Right renal pelvis (tissue), 4 donors: Measurements from ENCODE around the gene FAM163B. TPM values are rescaled to one million over a fixed set of nuclear protein-coding genes. Genes with fewer than 3 reads are reported as not detected.

ENCODE experiments used
- DNase-seq, 4 donors: peaks; one replicate each; pipeline ENCODE4 v3.0.0-alpha.2; 2013; ENCODE audit warnings: low read depth in 4 of 4, low spot score in 3 of 4, missing footprints in 1 of 4
- polyA plus RNA-seq, 4 donors: library from polyadenylated mRNA; unstranded; fragments of 120-200 nt; gene quantifications; one replicate each; pipeline ENCODE4 v1.2.1, GENCODE V29; 2013; ENCODE audit not compliant: insufficient read length in 4 of 4

FAM163B gene
- polyA plus RNA-seq, 4 donors, result 0.49 TPM; not detected in 3

DNA sequence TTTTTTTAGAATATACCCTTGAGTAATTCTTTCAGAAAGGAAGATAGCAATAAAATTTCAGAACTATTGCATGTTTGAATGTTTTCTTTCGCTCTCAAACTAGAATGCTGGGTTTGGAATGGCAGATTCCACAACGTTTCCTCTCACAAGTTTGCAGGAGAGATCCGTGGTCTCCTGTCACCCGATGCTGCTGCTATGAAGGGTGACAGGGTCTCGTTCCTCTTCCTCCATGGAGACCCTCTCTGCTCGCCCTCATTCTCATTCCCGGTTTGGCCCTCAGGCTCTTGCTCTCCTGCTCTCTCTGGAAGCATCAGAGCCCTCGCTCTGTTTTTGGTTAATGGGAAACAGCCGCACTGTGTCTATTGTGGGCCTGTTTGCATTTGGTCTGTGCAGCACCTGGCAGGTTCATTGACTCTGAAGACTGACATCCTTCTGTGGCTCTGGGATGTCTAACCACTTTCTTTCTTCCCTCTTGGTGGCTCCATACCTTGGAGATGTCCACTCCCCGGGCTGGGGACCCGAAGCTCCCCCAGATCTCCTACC is 12.6 kb upstream of the FAM163B start:
- no peak for DNase-seq

- no peak for DNase-seq
These were observed 10.6 kb upstream of the FAM163B start for GRCh38 chr9:133619791-133620190.

GRCh38 chr9:133618726-133619125 is 9.5 kb upstream of the FAM163B start:
- DNase-seq, result no peak

DNA sequence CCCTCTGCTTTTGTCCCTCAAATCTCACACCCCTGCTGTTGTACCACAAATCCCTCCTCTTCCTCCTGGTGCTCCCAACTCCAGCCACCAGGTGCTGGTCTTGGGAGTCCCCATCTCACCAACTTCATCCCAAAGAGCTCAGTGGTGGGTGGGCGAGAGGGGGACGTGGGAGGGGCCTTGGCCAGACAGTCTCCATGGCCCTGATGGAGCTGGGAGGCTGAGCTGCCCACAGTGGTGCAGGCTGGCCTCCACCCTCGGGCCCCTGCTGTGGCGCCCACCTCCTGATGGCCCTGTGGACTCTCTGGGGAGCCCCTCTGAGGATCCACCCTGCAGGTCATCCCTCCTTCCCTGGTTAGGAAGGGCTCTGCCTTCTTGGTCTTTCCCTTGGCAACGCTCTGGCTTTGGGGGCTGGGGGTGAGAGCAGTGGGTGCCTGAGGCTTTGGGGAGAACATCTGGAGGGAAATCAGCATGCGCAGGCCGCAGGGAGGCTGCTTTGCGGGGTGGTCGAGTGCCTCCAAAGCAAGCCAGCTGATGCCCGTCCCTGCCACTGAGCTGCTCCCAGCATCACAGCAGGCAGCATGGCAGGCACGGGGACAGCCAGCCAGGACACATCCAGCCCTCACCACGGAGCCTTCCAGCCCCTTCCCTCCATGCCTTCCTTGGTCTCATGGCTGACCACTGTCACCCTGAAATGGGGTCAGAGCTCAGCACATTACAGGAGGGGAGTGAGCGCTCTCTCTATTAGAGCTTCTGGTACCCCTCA is 7.6 kb upstream of the FAM163B start:
- no peak for DNase-seq

GRCh38 chr9:133615606-133616188 is 6.5 kb upstream of the FAM163B start:
- no peak for DNase-seq

- no peak for DNase-seq
These were observed 6.0 kb upstream of the FAM163B start for GRCh38 chr9:133615186-133615585.

- DNase-seq, result no peak
These were observed 5.5 kb upstream of the FAM163B start for GRCh38 chr9:133614678-133615077.

- no peak for DNase-seq
These were observed 4.9 kb upstream of the FAM163B start for GRCh38 chr9:133614056-133614455.

- no peak for DNase-seq
These were observed 4.2 kb upstream of the FAM163B start for GRCh38 chr9:133613432-133613831.

DNA sequence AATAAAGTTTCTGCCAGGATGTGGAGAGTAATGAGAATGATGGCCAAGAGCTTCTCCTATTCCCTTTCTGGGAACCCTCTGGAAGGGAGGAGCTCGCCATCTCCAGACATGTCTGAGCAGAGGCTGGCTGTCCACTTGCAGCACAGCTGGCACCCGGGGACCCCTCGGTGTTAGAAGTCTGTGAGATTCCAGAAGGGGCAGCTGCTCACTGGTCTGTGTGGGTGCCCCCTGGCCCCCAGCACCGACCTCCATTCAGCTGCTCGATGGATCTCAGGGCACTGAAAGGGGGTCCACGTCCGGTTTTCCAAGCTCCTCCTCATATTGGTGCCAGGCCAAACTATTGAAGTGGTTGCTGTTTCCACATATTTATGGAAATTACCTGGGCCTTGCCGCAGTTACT is 3.6 kb upstream of the FAM163B start:
- no peak for DNase-seq

GRCh38 chr9:133612051-133612450 is 2.9 kb upstream of the FAM163B start:
- DNase-seq, result no peak

DNA sequence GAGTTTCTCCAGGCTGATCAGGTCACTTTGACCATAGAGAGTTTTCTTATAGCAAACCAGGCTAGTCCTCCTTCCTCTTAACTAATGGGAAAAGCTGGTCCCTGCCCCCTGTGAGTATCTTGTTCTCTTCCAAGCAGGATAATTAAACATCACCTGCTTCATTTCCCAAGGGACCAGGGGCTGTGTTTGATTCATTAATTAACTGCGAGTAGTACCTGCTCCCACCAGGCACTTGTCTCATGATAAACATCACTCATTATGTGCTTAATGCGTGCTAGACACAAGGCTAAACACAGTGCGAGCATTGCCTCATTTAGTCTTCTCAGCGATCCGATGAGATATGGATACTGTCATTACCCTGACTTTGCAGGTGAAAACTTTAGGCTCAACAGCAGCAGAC is 1.7 kb upstream of the FAM163B start:
- no peak for DNase-seq

- no peak for DNase-seq
These were observed 300 bp downstream of the FAM163B start for GRCh38 chr9:133608889-133609288.

- no peak for DNase-seq
These were observed 807 bp downstream of the FAM163B start for GRCh38 chr9:133608382-133608781.

- no peak for DNase-seq
These were observed 1.2 kb downstream of the FAM163B start for GRCh38 chr9:133607976-133608375.

DNA sequence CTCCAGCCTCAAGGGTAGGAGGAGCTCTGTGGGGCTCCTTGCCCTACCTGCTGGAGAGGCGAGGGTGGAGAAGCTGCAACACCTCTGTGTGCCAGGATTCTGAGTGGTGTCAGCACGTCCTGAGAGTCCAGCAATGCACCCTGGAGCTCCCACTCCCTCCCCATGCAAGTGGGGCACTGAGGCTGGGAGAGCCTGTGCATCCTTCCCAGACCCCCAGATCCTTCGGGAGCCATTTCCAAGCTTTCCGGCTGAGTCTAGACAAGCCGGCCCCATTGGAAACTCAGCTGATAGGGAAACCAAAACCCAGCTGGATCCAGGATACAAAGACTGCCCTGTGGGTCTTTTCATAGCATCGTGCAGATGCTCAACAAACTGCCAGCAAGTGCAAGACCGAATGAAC is 1.8 kb downstream of the FAM163B start:
- DNase-seq, result no peak

DNA sequence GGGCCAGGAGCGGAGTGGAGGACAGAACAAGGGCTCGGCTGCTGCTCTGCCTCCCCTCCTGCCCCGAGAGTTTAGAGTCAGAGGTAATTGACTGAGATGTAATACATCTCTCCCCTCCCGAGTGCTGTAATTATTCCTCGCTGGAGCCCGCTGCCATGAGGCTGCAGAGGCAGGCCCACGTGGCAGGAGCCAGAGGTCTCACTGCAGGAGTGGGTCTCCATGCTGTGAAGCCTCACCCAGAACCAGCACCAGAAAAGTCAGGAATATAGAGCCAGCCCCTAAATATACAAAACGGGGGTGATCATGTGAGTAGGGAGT is 2.5 kb downstream of the FAM163B start:
- DNase-seq, result no peak

DNA sequence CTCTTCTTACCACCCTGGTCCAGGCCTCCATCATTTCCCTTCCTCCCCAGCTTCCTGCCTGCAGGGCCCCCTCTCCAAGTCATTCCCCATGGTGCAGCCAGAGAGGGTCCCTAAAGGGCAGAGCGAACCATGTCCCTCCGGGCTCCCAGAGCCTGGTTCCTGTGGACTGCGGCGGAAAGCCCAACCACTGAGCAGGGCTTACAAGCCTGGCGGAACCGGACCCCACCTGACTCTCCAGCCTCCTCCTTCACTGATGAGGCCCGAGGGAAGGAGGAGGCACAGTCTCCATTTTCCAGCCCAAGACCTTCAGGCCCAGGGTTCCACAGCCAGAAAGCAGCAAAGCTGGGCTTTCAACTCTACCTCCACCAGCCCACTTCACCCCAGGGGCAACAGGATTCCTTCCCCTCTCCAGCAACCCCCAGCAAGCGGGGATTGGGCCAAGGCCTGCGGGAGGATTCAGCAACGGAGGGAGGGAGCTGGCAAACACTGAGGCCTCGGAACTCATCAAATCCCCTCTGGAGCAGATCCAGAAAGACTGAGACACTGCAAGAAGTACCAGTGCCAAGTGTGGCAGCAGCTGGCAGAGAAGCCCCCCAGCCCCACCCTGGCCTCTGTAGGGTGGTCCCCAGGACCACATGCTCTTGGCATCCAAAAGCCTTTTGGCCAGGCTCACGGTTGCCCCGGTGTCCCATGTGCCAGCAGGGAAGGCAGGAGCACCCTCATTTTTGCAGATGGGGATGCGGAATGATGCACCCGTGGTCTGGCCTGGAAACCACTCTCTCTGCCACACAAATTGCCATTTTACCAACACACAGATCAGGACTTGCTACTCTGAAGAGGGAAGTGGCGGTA is 3.1 kb downstream of the FAM163B start:
- DNase-seq, result no peak

DNA sequence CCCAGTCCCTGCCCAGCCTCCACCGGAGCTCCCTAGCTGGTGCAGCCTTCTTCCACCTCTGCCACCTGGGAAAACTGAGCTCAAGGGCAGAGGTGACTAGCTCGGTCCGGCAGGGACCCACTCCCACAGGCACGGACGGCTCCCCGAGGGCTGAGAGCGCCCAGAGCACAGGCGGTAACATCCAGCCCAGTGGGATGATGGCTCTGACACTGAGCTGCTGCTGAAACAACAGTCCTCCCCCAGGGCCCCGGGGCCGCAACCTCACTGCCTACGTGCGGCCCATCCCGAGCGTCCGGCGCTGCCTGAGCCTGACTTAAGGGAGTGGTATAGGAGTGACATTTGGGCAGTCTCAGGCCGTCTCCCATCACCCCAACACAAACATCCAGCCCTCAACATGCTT is 3.7 kb downstream of the FAM163B start:
- no peak for DNase-seq

DNA sequence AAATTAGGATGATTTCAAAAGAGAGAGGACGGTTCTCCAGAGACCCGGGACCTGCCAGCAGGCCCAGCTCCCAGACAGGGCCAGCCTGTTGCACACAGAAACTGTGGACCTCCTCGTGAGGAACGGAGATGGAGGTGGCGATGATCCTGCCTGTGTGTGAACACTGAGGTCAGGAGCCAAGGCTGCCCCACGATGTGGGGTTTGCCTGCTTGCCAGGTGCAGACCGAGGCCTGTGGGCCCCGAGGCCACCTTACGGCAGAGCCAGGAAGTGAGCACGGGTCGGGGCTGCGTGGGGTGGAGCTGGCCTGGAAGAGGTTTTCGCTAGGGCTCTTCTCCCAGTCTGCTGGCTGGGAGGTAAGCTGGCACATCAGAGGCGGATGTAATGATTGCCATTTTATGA is 4.3 kb downstream of the FAM163B start:
- DNase-seq, result no peak

GRCh38 chr9:133604214-133604613 is 5.0 kb downstream of the FAM163B start:
- no peak for DNase-seq
